DOHH2 (cell line): ENCODE measurements around the gene LIPT1.

ENCODE experiments used
- H3F3A ChIP-seq: fragments of 200-600 bp; sonication (generic), shearing (Covaris generic); 2 replicates; pipeline ENCODE4 v1.6.0; 2016; ENCODE audit warnings: antibody characterized with exemption, mild to moderate bottlenecking; ENCODE audit not compliant: control insufficient read depth, insufficient read depth
- H3K27ac ChIP-seq: fragments of 200-600 bp; sonication (generic); 2 replicates; pipeline ENCODE4 v1.5.1; 2014; ENCODE audit warnings: low read depth, mild to moderate bottlenecking, low read length, moderate library complexity
- H3K27me3 ChIP-seq: fragments of 200-600 bp; sonication (generic); 2 replicates; pipeline ENCODE4 v1.6.1; 2014; ENCODE audit warnings: mild to moderate bottlenecking, low read length, mixed read lengths; ENCODE audit not compliant: control insufficient read depth
- H3K36me3 ChIP-seq: fragments of 200-600 bp; sonication (generic); 2 replicates; pipeline ENCODE4 v1.6.1; 2014; ENCODE audit warnings: mild to moderate bottlenecking, low read length, moderate library complexity, mixed read lengths; ENCODE audit not compliant: control insufficient read depth
- H3K4me1 ChIP-seq: fragments of 200-600 bp; sonication (generic); 2 replicates; pipeline ENCODE4 v1.6.1; 2014; ENCODE audit warnings: mild to moderate bottlenecking, low read length, mixed read lengths; ENCODE audit not compliant: control insufficient read depth
- H3K4me2 ChIP-seq: fragments of 200-600 bp; sonication (generic); 2 replicates; pipeline ENCODE4 v1.6.0; 2014; ENCODE audit warnings: mild to moderate bottlenecking, low read length, moderate library complexity
- H3K4me3 ChIP-seq: fragments of 200-600 bp; sonication (generic); 2 replicates; pipeline ENCODE4 v1.5.1; 2014; ENCODE audit warnings: mild to moderate bottlenecking, low read length, mixed read lengths
- H3K79me2 ChIP-seq: fragments of 200-600 bp; sonication (generic); 2 replicates; pipeline ENCODE4 v1.6.1; 2014; ENCODE audit warnings: mild to moderate bottlenecking, low read length, mixed read lengths; ENCODE audit not compliant: control insufficient read depth
- H3K9me2 ChIP-seq: fragments of 200-600 bp; sonication (generic); replicated peaks from 2 replicates; pipeline ENCODE4 v1.6.1; 2014; ENCODE audit warnings: mild to moderate bottlenecking, low read length, mixed read lengths; ENCODE audit not compliant: control insufficient read depth
- H3K9me3 ChIP-seq: fragments of 200-600 bp; sonication (generic); 2 replicates; pipeline ENCODE4 v1.6.1; 2014; ENCODE audit warnings: antibody characterized with exemption, low read length, mixed read lengths; ENCODE audit not compliant: control insufficient read depth, insufficient read depth
- H4K20me1 ChIP-seq: fragments of 200-600 bp; sonication (generic); 2 replicates; pipeline ENCODE4 v1.6.0; 2014; ENCODE audit warnings: low read depth, mild to moderate bottlenecking, antibody characterized with exemption, low read length, moderate library complexity; ENCODE audit not compliant: control insufficient read depth, insufficient read depth
- CTCF ChIP-seq: fragments of 200-600 bp; sonication (generic); IDR thresholded peaks from one replicate; pipeline ENCODE4 v1.5.1; 2014; ENCODE audit warnings: antibody characterized with exemption, mild to moderate bottlenecking, low read depth, low read length; ENCODE audit not compliant: poor library complexity, severe bottlenecking
- EZH2phosphoT487 ChIP-seq: fragments of 200-600 bp; sonication (generic); IDR thresholded peaks from 2 replicates; pipeline ENCODE4 v1.6.1; 2017; ENCODE audit warnings: borderline replicate concordance, mild to moderate bottlenecking, antibody characterized with exemption, low read length, moderate library complexity, mixed read lengths

The LIPT1 gene

GRCh38 chr2:99153921-99154604 is 704 bp upstream of the LIPT1 start:
- Histone ChIP-seq H3K36me3 (peaks cover 20% of the 10 kb centered on the region), H3K79me2 (peaks cover 33% of the 10 kb centered on the region), H4K20me1 (no peaks in the 10 kb centered on the region), H3K9me2 (no peaks in the 10 kb centered on the region), H3K4me2 (peak overlapping the region; percentile 97), H3K4me1 (peaks cover 45% of the 10 kb centered on the region), H3K9me3 (no peaks in the 10 kb centered on the region), H3F3A (no peaks in the 10 kb centered on the region), H3K4me3 (peak overlapping the region; percentile 88), H3K27ac (peak overlapping the region; percentile 72; the same call in 1 of the 2 replicates), H3K27me3 (no peaks in the 10 kb centered on the region)
- no peak for TF ChIP-seq EZH2phosphoT487
- TF ChIP-seq CTCF, result no peak

GRCh38 chr2:99156891-99157290 is 2.1 kb downstream of the LIPT1 start:
- peaks cover 45% of the 10 kb centered on the region for H3K4me1 ChIP-seq
- no peaks in the 10 kb centered on the region for H3K9me2 ChIP-seq
- H4K20me1 ChIP-seq, result no peaks in the 10 kb centered on the region
- H3K36me3 ChIP-seq, result peaks cover 24% of the 10 kb centered on the region
- H3K27me3 ChIP-seq, result no peaks in the 10 kb centered on the region
- peaks cover 33% of the 10 kb centered on the region for H3K79me2 ChIP-seq
- no peaks in the 10 kb centered on the region for H3F3A ChIP-seq
- peak overlapping the region; percentile 88; the same call in 1 of the 2 replicates for H3K4me3 ChIP-seq
- H3K9me3 ChIP-seq, result no peaks in the 10 kb centered on the region
- TF ChIP-seq EZH2phosphoT487 (no peak), CTCF (no peak)
- peak overlapping the region; percentile 97 for H3K4me2 ChIP-seq
- peak overlapping the region; percentile 4; the same call in 1 of the 2 replicates for H3K27ac ChIP-seq

GRCh38 chr2:99158599-99158998 is 3.8 kb downstream of the LIPT1 start:
- H3K36me3 ChIP-seq, result peaks cover 27% of the 10 kb centered on the region
- no peaks in the 10 kb centered on the region for H3K9me3 ChIP-seq
- H3K4me2 ChIP-seq, result no peak overlapping the region
- peaks cover 26% of the 10 kb centered on the region for H3K79me2 ChIP-seq
- no peaks in the 10 kb centered on the region for H4K20me1 ChIP-seq
- peaks cover 30% of the 10 kb centered on the region for H3K4me1 ChIP-seq
- no peak overlapping the region for H3K4me3 ChIP-seq
- no peaks in the 10 kb centered on the region for H3K9me2 ChIP-seq
- H3F3A ChIP-seq, result no peaks in the 10 kb centered on the region
- H3K27me3 ChIP-seq, result no peaks in the 10 kb centered on the region
- TF ChIP-seq CTCF (peak; percentile 35), EZH2phosphoT487 (no peak)
- H3K27ac ChIP-seq, result no peak overlapping the region
